SK-N-SH (cell line): ENCODE results near the gene SLC25A38.

Experiments
- EP300 ChIP-seq, 2 experiments: IDR thresholded peaks; 2 replicates each; pipeline versions ENCODE4 v1.4.0 to v1.6.1; 2012; ENCODE audit warnings: borderline replicate concordance in 1 of 2, low read depth in 1 of 2, low read length in 1 of 2
- FOXM1 ChIP-seq: IDR thresholded peaks from 2 replicates; pipeline ENCODE4 v1.4.0; 2012; ENCODE audit warnings: low read depth, mild to moderate bottlenecking
- GATA2 ChIP-seq: sonication (generic); formaldehyde crosslinking; IDR thresholded peaks from 2 replicates; pipeline ENCODE4 v1.5.0; 2020; ENCODE audit warnings: mild to moderate bottlenecking, missing genetic modification reagents
- NFIC ChIP-seq: IDR thresholded peaks from 2 replicates; pipeline ENCODE4 v1.4.0; 2012; ENCODE audit warnings: borderline replicate concordance
- POLR2AphosphoS5 ChIP-seq: IDR thresholded peaks from 2 replicates; pipeline ENCODE4 v1.6.1; 2012; ENCODE audit warnings: low read depth, low read length
- RAD21 ChIP-seq: IDR thresholded peaks from 2 replicates; pipeline ENCODE4 v1.6.1; 2012; ENCODE audit warnings: mild to moderate bottlenecking, low read length
- RFX5 ChIP-seq: IDR thresholded peaks from 2 replicates; pipeline ENCODE4 v1.6.1; 2012; ENCODE audit warnings: mild to moderate bottlenecking, improper control_type of control experiment, low read length
- SMC3 ChIP-seq: IDR thresholded peaks from 2 replicates; pipeline ENCODE4 v1.6.1; 2012; ENCODE audit warnings: low read depth, low read length, improper control_type of control experiment
- YY1 ChIP-seq: IDR thresholded peaks from 2 replicates; pipeline ENCODE4 v1.4.0; 2012; ENCODE audit warnings: low read depth, mild to moderate bottlenecking
- TF ChIP-seq, protein P1 (sequence below): fragments of 200-600 bp; sonication (generic); IDR thresholded peaks from 2 replicates; pipeline ENCODE4 v1.6.1; 2017; ENCODE audit warnings: antibody characterized with exemption, mild to moderate bottlenecking, moderate library complexity
- TF ChIP-seq, protein P2 (sequence below): IDR thresholded peaks from 2 replicates; pipeline ENCODE4 v1.4.0; 2012; ENCODE audit warnings: low read depth, borderline replicate concordance
- TF ChIP-seq, protein P3 (sequence below): IDR thresholded peaks from 2 replicates; pipeline ENCODE4 v1.4.0; 2012; ENCODE audit warnings: low read depth

DNA sequence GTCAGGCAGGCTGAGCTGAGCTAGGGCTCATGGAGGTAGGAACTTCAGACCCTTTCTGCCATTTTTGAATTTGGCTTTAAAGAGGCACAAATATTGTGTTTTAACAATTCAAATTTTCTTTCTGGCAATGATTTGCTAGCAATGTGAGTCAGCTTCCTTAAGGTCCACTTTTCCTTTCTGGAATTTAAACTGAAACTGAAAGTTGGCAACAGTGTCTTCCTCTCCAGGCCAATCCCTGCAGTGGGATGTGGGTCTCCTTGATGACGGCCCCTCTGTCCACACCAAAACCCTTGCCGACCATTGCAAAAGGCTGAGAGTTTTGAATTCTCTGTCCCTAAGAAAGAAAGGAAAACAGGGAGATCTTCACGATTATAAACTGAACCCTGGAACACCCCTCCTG lies 50.5 kb downstream of the SLC25A38 start:
- TF ChIP-seq, protein P1, sequence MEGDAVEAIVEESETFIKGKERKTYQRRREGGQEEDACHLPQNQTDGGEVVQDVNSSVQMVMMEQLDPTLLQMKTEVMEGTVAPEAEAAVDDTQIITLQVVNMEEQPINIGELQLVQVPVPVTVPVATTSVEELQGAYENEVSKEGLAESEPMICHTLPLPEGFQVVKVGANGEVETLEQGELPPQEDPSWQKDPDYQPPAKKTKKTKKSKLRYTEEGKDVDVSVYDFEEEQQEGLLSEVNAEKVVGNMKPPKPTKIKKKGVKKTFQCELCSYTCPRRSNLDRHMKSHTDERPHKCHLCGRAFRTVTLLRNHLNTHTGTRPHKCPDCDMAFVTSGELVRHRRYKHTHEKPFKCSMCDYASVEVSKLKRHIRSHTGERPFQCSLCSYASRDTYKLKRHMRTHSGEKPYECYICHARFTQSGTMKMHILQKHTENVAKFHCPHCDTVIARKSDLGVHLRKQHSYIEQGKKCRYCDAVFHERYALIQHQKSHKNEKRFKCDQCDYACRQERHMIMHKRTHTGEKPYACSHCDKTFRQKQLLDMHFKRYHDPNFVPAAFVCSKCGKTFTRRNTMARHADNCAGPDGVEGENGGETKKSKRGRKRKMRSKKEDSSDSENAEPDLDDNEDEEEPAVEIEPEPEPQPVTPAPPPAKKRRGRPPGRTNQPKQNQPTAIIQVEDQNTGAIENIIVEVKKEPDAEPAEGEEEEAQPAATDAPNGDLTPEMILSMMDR = no peak
- TF ChIP-seq SMC3 = no peak
- no peak for TF ChIP-seq EP300 (IDR thresholded peaks at IDR 0.05; ENCODE audit: borderline replicate concordance in 1 of 2, low read depth in 1 of 2, low read length in 1 of 2)
- TF ChIP-seq NFIC = no peak
- no peak for TF ChIP-seq RFX5
- TF ChIP-seq, protein P2, sequence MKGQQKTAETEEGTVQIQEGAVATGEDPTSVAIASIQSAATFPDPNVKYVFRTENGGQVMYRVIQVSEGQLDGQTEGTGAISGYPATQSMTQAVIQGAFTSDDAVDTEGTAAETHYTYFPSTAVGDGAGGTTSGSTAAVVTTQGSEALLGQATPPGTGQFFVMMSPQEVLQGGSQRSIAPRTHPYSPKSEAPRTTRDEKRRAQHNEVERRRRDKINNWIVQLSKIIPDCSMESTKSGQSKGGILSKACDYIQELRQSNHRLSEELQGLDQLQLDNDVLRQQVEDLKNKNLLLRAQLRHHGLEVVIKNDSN = no peak
- TF ChIP-seq, protein P3, sequence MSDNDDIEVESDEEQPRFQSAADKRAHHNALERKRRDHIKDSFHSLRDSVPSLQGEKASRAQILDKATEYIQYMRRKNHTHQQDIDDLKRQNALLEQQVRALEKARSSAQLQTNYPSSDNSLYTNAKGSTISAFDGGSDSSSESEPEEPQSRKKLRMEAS = no peak
- TF ChIP-seq POLR2AphosphoS5 = no peak
- no peak for TF ChIP-seq RAD21
- no peak for TF ChIP-seq YY1
- TF ChIP-seq GATA2 (CRISPR knock-in tag) = no peak
- TF ChIP-seq FOXM1 = no peak
